PC-3 (cell line): Measurements from ENCODE around the gene NGRN. TPM values are rescaled to one million over a fixed set of nuclear protein-coding genes. Genes with fewer than 3 reads are reported as not detected.
A peak's percentile ranks its signal among the peaks of the same experiment; 100 is the strongest.

Experiments used
- ATAC-seq: fragments of 200-7000 bp; cut with Tn5 transposase; 2 replicates; pipeline ENCODE4 v1.9.1; 2020; ENCODE audit warnings: mild to moderate bottlenecking, moderate library complexity
- BruUV-seq: library from RNA; stranded (reverse); fragments of 400-500 nt; replicated peaks from 2 replicates; lab custom pipeline; 2021; lab: Mats Ljungman, UMichigan
- CTCF ChIA-PET: fragments of 300-600 bp; sonication (Branson Sonifier 250); formaldehyde crosslinking; loops from one replicate; lab custom pipeline; 2022; ENCODE audit warnings: antibody characterized with exemption; lab: Charles Lee
- POLR2A ChIA-PET: fragments of 300-600 bp; sonication (Branson Sonifier 250); formaldehyde crosslinking; loops from one replicate; lab custom pipeline; 2022; ENCODE audit warnings: antibody characterized with exemption; ENCODE audit not compliant: unreplicated experiment; lab: Charles Lee
- DNase-seq: peaks from one replicate; pipeline ENCODE4 v3.0.0-alpha.2; 2015
- H2AFZ ChIP-seq: fragments of 300-600 bp; sonication (generic); 2 replicates; pipeline ENCODE4 v1.6.0; 2016; ENCODE audit warnings: antibody characterized with exemption, low read length
- H3F3A ChIP-seq: fragments of 300-600 bp; sonication (generic); one replicate; pipeline ENCODE4 v1.6.0; 2017; ENCODE audit warnings: antibody characterized with exemption, low read length, control low read depth, mild to moderate bottlenecking; ENCODE audit not compliant: unreplicated experiment
- H3K27ac ChIP-seq: fragments of 300-600 bp; sonication (generic); 2 replicates; pipeline ENCODE4 v1.5.1; 2016; ENCODE audit warnings: mild to moderate bottlenecking, low read length
- H3K27me3 ChIP-seq: fragments of 300-600 bp; sonication (generic); 2 replicates; pipeline ENCODE4 v1.6.1; 2016; ENCODE audit warnings: low read length, mixed read lengths
- H3K36me3 ChIP-seq: fragments of 300-600 bp; sonication (generic); 2 replicates; pipeline ENCODE4 v1.6.1; 2016; ENCODE audit warnings: low read depth, mixed run types, low read length, mixed read lengths
- H3K4me1 ChIP-seq: fragments of 300-600 bp; sonication (generic); 2 replicates; pipeline ENCODE4 v1.5.1; 2016; ENCODE audit warnings: low read length; ENCODE audit not compliant: insufficient read depth
- H3K4me2 ChIP-seq: fragments of 300-600 bp; sonication (generic); 2 replicates; pipeline ENCODE4 v1.6.0; 2016; ENCODE audit warnings: low read length
- H3K4me3 ChIP-seq: fragments of 300-600 bp; sonication (generic); 2 replicates; pipeline ENCODE4 v1.5.1; 2016; ENCODE audit warnings: mild to moderate bottlenecking, low read length, mixed read lengths
- H3K79me2 ChIP-seq: fragments of 300-600 bp; sonication (generic); 2 replicates; pipeline ENCODE4 v1.6.1; 2017; ENCODE audit warnings: low read length, mixed read lengths
- H3K9ac ChIP-seq: fragments of 300-600 bp; sonication (generic); 2 replicates; pipeline ENCODE4 v1.6.0; 2016; ENCODE audit warnings: mild to moderate bottlenecking, low read length
- H3K9me2 ChIP-seq: fragments of 300-600 bp; sonication (generic); replicated peaks from 2 replicates; pipeline ENCODE4 v1.6.1; 2016; ENCODE audit warnings: mixed run types, low read length, mixed read lengths
- H3K9me3 ChIP-seq: fragments of 300-600 bp; sonication (generic); 2 replicates; pipeline ENCODE4 v1.6.1; 2016; ENCODE audit warnings: low read length, mixed read lengths
- H4K20me1 ChIP-seq: fragments of 300-600 bp; sonication (generic); 2 replicates; pipeline ENCODE4 v1.6.1; 2016; ENCODE audit warnings: low read length, mixed read lengths
- EZH2 ChIP-seq: fragments of 300-600 bp; sonication (generic); IDR thresholded peaks from one replicate; pipeline ENCODE4 v1.6.1; 2017; ENCODE audit warnings: antibody characterized with exemption, mild to moderate bottlenecking, low read length; ENCODE audit not compliant: unreplicated experiment
- EZH2phosphoT487 ChIP-seq: fragments of 300-600 bp; sonication (generic); IDR thresholded peaks from 2 replicates; pipeline ENCODE4 v1.6.1; 2018; ENCODE audit warnings: mild to moderate bottlenecking, antibody characterized with exemption, low read length, borderline replicate concordance
- intact Hi-C: fragments of 100-400 bp; cut with micrococcal nuclease; formaldehyde crosslinking; loops from 2 replicates; pipeline ENCODE4 v1.9.0; 2023
- total RNA-seq: library from RNA; depleted of rRNA; stranded (reverse); fragments of >200 nt; gene quantifications from 2 replicates; pipeline ENCODE4 v1.2.3, GENCODE V29; 2014
- TF ChIP-seq, protein P1 (sequence below): fragments of 300-600 bp; sonication (generic); conservative IDR thresholded peaks from 2 replicates; pipeline ENCODE4 v1.5.1; 2017; ENCODE audit warnings: antibody characterized with exemption, low read depth, mild to moderate bottlenecking, low read length

The NGRN gene
- total RNA-seq, 1 experiment from 2014 or later = 99.3 TPM

DNA sequence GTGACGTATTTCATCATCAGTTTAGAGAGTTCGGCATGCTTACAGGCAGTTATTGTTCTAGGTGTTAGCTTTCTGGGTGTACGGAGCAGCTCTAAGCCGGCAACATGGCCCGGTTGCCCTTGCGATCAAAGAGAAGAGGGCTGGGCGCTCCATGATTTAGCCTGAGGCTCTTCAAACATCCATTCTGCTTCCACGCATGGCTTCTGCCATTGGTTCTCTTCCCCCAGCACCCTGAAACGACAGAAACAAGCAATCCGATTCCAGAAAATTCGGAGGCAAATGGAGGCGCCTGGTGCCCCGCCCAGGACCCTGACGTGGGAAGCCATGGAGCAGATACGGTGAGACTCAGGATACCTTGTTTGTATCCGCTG is 574 bp downstream of the NGRN start:
- intact Hi-C loops = loop anchor here (5.0 kb wide), 1 partner anchor 34 kb away; the partner anchor contains the start of genes CIB1 and GDPGP1
- Histone ChIP-seq H3K27ac (peak overlapping the region; percentile 76), H3K9ac (peak overlapping the region; percentile 96), H3F3A (no peaks in the 10 kb centered on the region), H3K9me3 (no peaks in the 10 kb centered on the region), H3K9me2 (no peaks in the 10 kb centered on the region), H3K4me3 (peak overlapping the region; percentile 77), H2AFZ (peak overlapping the region; percentile 60), H3K4me2 (peak overlapping the region; percentile 97), H3K4me1 (peaks cover 55% of the 10 kb centered on the region), H3K79me2 (peaks cover 68% of the 10 kb centered on the region), H3K36me3 (peaks cover 24% of the 10 kb centered on the region), H3K27me3 (no peaks in the 10 kb centered on the region), H4K20me1 (peaks cover 40% of the 10 kb centered on the region)
- ATAC-seq (peak; percentile 10), DNase-seq (peak; percentile 32)
- TF ChIP-seq EZH2phosphoT487 = no peak
- no peak for TF ChIP-seq EZH2
- TF ChIP-seq, protein P1, sequence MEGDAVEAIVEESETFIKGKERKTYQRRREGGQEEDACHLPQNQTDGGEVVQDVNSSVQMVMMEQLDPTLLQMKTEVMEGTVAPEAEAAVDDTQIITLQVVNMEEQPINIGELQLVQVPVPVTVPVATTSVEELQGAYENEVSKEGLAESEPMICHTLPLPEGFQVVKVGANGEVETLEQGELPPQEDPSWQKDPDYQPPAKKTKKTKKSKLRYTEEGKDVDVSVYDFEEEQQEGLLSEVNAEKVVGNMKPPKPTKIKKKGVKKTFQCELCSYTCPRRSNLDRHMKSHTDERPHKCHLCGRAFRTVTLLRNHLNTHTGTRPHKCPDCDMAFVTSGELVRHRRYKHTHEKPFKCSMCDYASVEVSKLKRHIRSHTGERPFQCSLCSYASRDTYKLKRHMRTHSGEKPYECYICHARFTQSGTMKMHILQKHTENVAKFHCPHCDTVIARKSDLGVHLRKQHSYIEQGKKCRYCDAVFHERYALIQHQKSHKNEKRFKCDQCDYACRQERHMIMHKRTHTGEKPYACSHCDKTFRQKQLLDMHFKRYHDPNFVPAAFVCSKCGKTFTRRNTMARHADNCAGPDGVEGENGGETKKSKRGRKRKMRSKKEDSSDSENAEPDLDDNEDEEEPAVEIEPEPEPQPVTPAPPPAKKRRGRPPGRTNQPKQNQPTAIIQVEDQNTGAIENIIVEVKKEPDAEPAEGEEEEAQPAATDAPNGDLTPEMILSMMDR = no peak
- CTCF ChIA-PET = no interaction called here
- POLR2A ChIA-PET = no interaction called here
- BruUV-seq = TSS peak; percentile 53

DNA sequence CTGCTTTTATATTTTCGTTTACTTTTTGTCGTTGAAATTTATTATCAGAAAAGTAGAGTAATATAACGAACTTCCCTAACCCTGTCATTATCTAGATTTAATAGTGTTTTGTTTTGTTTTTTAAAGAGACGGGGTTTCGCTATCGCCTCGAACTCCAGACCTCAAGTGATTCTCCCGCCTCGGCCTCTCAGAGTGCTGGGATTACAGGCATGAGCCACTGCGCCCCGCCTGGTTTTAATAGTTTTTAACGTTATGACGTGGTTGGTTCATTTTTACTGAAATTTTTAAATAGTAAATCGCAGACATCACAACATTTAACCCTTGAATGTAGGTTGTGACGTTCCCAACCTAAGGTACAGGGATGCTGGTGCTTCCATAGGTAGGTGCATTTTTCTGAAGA is 1.0 kb downstream of the NGRN start:
- peak overlapping the region; percentile 76 for H3K27ac ChIP-seq
- H2AFZ ChIP-seq = peak overlapping the region; percentile 60; the same call in 1 of the 2 replicates
- intact Hi-C loops = loop anchor here (5.0 kb wide), 1 partner anchor 34 kb away; the partner anchor contains the start of genes CIB1 and GDPGP1
- H3K4me1 ChIP-seq = peaks cover 53% of the 10 kb centered on the region
- H3K9ac ChIP-seq = peak overlapping the region; percentile 96
- H3K27me3 ChIP-seq = no peaks in the 10 kb centered on the region
- DNase-seq (peak; percentile 33), ATAC-seq (no peak)
- no peaks in the 10 kb centered on the region for H3F3A ChIP-seq
- H3K9me3 ChIP-seq = no peaks in the 10 kb centered on the region
- no peaks in the 10 kb centered on the region for H3K9me2 ChIP-seq
- peaks cover 72% of the 10 kb centered on the region for H3K79me2 ChIP-seq
- peaks cover 28% of the 10 kb centered on the region for H3K36me3 ChIP-seq
- POLR2A ChIA-PET = no interaction called here
- peak overlapping the region; percentile 97 for H3K4me2 ChIP-seq
- peaks cover 44% of the 10 kb centered on the region for H4K20me1 ChIP-seq
- H3K4me3 ChIP-seq = peak overlapping the region; percentile 77
- CTCF ChIA-PET = no interaction called here
- no TSS peak for BruUV-seq
- no peak for TF ChIP-seq EZH2
- TF ChIP-seq, protein P1 = no peak
- TF ChIP-seq EZH2phosphoT487 = no peak

DNA sequence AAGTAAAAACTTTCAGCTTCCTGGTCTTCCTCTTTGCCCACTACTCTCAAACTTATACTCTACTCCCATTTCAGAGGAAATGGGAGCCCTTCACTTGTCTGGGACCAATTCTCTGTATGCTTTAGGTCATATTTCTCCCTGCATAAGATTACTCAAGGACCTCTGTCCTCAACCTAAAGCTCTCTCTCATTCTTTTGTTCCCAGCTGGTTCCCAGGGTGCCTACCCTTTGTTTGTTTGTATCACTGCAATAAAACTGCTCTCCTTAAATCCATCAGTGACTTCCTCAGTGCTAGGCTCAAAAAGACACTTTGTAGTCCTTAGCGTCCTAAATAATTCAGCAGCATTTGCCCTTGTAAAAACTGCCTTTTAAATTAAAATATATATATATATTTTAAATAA is 2.9 kb downstream of the NGRN start:
- BruUV-seq = no TSS peak
- H3K27me3 ChIP-seq = no peaks in the 10 kb centered on the region
- H3K4me1 ChIP-seq = peaks cover 41% of the 10 kb centered on the region
- H3K4me2 ChIP-seq = peak overlapping the region; percentile 97
- peaks cover 46% of the 10 kb centered on the region for H4K20me1 ChIP-seq
- no peak overlapping the region for H2AFZ ChIP-seq
- ChIA-PET POLR2A (interaction anchor here (0.7 kb wide), 1 partner anchor 117 kb away, joined by 5 read pairs; no protein-coding TSS in a partner anchor), CTCF (interaction anchor here (0.6 to 1.3 kb wide), 2 partner anchors 25 to 35 kb away, joined by 3 to 12 read pairs; partner anchors contain the start of genes CIB1 and GDPGP1)
- H3K4me3 ChIP-seq = peak overlapping the region; percentile 77
- H3K79me2 ChIP-seq = peaks cover 91% of the 10 kb centered on the region
- TF ChIP-seq EZH2phosphoT487 = no peak
- TF ChIP-seq EZH2 = no peak
- TF ChIP-seq, protein P1 = no peak
- peak; percentile 22 for ATAC-seq
- H3K27ac ChIP-seq = peak overlapping the region; percentile 27; the same call in 1 of the 2 replicates
- intact Hi-C loops = loop anchor here (5.0 kb wide), 1 partner anchor 36 kb away; the partner anchor contains the start of genes CIB1 and GDPGP1
- no peaks in the 10 kb centered on the region for H3K9me2 ChIP-seq
- H3K36me3 ChIP-seq = peaks cover 42% of the 10 kb centered on the region
- no peaks in the 10 kb centered on the region for H3F3A ChIP-seq
- peak overlapping the region; percentile 96; the same call in 1 of the 2 replicates for H3K9ac ChIP-seq
- DNase-seq = peak; percentile 51
- no peaks in the 10 kb centered on the region for H3K9me3 ChIP-seq
